ENCODE results near the gene RPS6KA3.

The RPS6KA3 gene

GRCh38 chrX:20235755-20236154, 31.0 kb downstream of the RPS6KA3 start:
- no peak for TF ChIP-seq CTCF (IDR thresholded peaks at IDR 0.05; ENCODE audit: extremely low read depth, missing control alignments)
- no peak for DNase-seq (ENCODE audit: low spot score)

GRCh38 chrX:20233336-20233735, 33.4 kb downstream of the RPS6KA3 start:
- no peak for DNase-seq (ENCODE audit: low spot score)
- TF ChIP-seq CTCF (IDR thresholded peaks at IDR 0.05; ENCODE audit: extremely low read depth, missing control alignments): no peak

GRCh38 chrX:20231598-20231997, 35.1 kb downstream of the RPS6KA3 start:
- TF ChIP-seq CTCF (IDR thresholded peaks at IDR 0.05; ENCODE audit: extremely low read depth, missing control alignments): no peak
- DNase-seq (ENCODE audit: low spot score): no peak

GRCh38 chrX:20230406-20230805, 36.3 kb downstream of the RPS6KA3 start:
- DNase-seq (ENCODE audit: low spot score): no peak
- no peak for TF ChIP-seq CTCF (IDR thresholded peaks at IDR 0.05; ENCODE audit: extremely low read depth, missing control alignments)

GRCh38 chrX:20229155-20229554, 37.6 kb downstream of the RPS6KA3 start:
- no peak for TF ChIP-seq CTCF (IDR thresholded peaks at IDR 0.05; ENCODE audit: extremely low read depth, missing control alignments)
- DNase-seq (ENCODE audit: low spot score): no peak

GRCh38 chrX:20228245-20228644, 38.5 kb downstream of the RPS6KA3 start:
- no peak for DNase-seq (ENCODE audit: low spot score)

GRCh38 chrX:20227116-20227515, 39.6 kb downstream of the RPS6KA3 start:
- TF ChIP-seq CTCF (IDR thresholded peaks at IDR 0.05; ENCODE audit: extremely low read depth, missing control alignments): no peak
- no peak for DNase-seq (ENCODE audit: low spot score)

More at GRCh38 chrX:20228245-20228644, 38.5 kb downstream of the RPS6KA3 start:
- TF ChIP-seq CTCF (IDR thresholded peaks at IDR 0.05; ENCODE audit: extremely low read depth, missing control alignments): no peak
